GM18499 (cell line): Measurements from ENCODE around the gene CHST5.

ENCODE experiments used
- ATAC-seq: cut with Tn5 transposase; IDR thresholded peaks from one replicate; pipeline ENCODE4 v1.9.1; 2021; ENCODE audit warnings: moderate number of reproducible peaks; ENCODE audit not compliant: insufficient read depth, unreplicated experiment

The CHST5 gene

DNA sequence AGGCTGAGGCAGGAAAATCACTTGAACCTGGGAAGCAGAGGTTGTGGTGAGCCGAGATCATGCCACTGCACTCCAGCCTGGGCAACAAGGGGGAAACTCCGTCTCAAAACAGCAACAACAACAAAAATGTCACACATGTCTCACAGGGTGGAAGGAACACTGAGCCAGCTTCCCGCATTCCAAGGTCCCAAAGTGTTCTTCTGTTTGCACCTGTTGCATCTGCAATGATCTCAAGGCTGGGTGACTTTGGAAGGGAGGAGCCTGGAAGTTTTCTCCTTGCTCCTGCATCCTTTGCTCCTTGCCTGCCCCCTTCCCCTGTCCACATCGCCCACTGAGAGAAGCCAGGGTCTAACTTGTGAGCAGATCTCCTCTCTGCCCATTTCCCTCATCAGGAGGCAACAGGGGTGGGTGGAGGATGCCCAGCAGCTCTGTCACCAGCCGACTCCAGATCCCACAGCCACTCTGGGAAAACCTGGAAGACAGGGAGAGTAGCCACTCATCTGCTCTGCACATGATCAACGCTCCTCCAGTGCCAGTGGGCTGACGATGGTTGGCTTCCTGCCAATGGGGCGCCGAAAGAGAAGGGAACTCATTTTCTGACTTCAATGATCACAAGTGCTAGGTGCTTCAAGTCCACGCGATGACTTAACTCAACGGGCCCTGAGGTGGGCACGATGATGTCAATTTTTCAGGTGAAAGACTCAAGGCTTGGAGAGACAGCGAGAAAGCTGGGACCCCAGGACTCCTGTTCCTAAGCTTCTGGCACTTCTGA, 53.3 kb downstream of the CHST5 start:
- no peak for ATAC-seq

DNA sequence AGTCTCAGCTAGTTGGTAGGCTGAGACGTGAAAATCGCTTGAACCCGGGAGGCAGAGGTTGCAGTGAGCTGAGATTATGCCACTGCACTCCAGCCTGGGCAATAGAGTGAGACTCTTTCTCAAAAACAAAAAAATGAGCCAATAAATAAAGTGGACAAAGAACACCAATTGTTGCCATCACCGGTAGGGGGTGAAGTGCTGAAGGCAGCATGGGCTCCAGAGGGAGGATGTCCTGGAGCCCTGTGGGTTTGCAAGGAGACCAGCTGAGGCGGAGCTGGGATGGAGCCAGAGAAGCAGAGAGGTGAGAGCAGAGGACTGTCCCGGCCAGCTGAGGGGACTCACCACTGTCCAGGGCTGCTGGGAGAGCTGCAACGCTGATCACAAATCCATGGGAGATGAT, 54.4 kb downstream of the CHST5 start:
- ATAC-seq, result no peak

DNA sequence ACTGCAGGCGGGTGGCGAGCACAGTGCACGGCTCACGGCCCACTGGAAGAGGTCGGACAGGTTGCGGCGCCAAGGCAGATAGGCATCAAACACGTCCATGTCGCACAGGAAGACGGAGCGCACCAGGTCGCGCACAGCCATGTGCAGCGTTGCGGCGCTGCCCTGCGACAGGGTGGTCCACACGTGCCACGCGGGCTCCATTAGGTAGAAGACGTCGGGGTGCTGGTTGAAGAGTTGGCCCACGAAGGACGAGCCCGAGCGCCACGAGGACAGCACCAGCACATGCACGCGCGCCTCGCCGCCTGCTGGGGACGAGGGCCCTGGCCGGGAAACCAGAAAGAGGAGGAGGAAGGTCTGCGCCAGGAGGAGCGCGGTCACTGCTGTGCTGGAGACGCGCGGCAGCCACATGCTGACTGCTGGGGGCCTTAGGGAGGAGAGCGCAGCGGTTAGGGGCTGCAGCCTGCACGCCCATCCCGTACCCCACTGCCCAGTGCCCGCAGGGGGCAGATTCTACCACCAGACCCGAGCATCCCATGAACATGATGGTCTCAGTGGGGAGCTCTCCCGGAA, 56.4 kb downstream of the CHST5 start:
- no peak for ATAC-seq
